Stomach (tissue), 9 donors: ENCODE measurements around the gene BRMS1L. TPM values are rescaled to one million over a fixed set of nuclear protein-coding genes. Genes with fewer than 3 reads are reported as not detected.
A peak's percentile ranks its signal among the peaks of the same experiment; 100 is the strongest.
"Not testable (repeated sequence)": the region's sequence is repeated elsewhere in the genome, so short reads cannot be mapped to it uniquely, and the experiment has no call there.

ENCODE experiments used
- DNase-seq, 2 donors: peaks; one replicate each; pipeline versions ENCODE4 v3.0.0 to v3.0.0-alpha.2; 2013 to 2019
- H3K27ac ChIP-seq, 5 donors: fragments of 200-600 bp in 4 of 5; sonication (generic) in 4 of 5; one replicate each; pipeline ENCODE4 v1.5.1; 2013 to 2019; ENCODE audit warnings: mild to moderate bottlenecking in 1 of 5, moderate library complexity in 1 of 5
- H3K27me3 ChIP-seq, 3 donors: fragments of 200-600 bp; sonication (generic); one replicate each; pipeline ENCODE4 v1.5.1; 2017 to 2019; ENCODE audit warnings: mixed run types in 1 of 3
- H3K36me3 ChIP-seq, 4 donors: fragments of 200-600 bp; sonication (generic); 1 replicate in 3 of 4; 2 replicates in 1 of 4; pipeline ENCODE4 v1.5.1; 2016 to 2019
- H3K4me1 ChIP-seq, 4 donors: fragments of 200-600 bp; sonication (generic); one replicate each; pipeline ENCODE4 v1.5.1; 2016 to 2019
- H3K4me3 ChIP-seq, 4 donors: fragments of 200-600 bp; sonication (generic) in 3 of 4; one replicate each; pipeline ENCODE4 v1.5.1; 2016 to 2019; ENCODE audit warnings: mild to moderate bottlenecking in 1 of 4
- H3K9me3 ChIP-seq, 4 donors: fragments of 200-600 bp; sonication (generic); one replicate each; pipeline ENCODE4 v1.5.1; 2016 to 2019
- CTCF ChIP-seq, 7 experiments: fragments of 450-650 bp in 4 of 7; fragments of 200-600 bp in 3 of 7; sonication (generic) in 3 of 7; IDR thresholded peaks; one replicate each; pipeline ENCODE4 v1.5.1; 2016 to 2019; ENCODE audit warnings: antibody characterized with exemption in 7 of 7, control low read depth in 2 of 7, mild to moderate bottlenecking in 1 of 7
- EP300 ChIP-seq: sonication (generic); formaldehyde crosslinking; IDR thresholded peaks from one replicate; pipeline ENCODE4 v1.6.1; 2017; ENCODE audit warnings: antibody characterized with exemption
- POLR2A ChIP-seq, 4 donors: fragments of 450-650 bp; IDR thresholded peaks; one replicate each; pipeline ENCODE4 v1.6.1; 2016; ENCODE audit warnings: antibody characterized with exemption in 4 of 4, control low read depth in 2 of 4, mild to moderate bottlenecking in 1 of 4, moderate library complexity in 1 of 4
- POLR2AphosphoS5 ChIP-seq, 3 donors: sonication (generic); formaldehyde crosslinking; IDR thresholded peaks; one replicate each; pipeline ENCODE4 v1.6.1; 2016; ENCODE audit warnings: antibody characterized with exemption in 3 of 3
- WGBS, 5 donors: extraction: QIAGEN DNeasy Blood & Tissue Kit in 3 of 5; methylation state at CpG; one replicate each; pipeline versions ENCODE4 v1.1.5 to v1.1.7; 2013 to 2018; 5-methylcytosine and 5-hydroxymethylcytosine counted together
- intact Hi-C: fragments of 100-400 bp; cut with DNase I; formaldehyde crosslinking; loops from one replicate; pipeline ENCODE4 v1.15.1; 2023; ENCODE audit warnings: low total_unique reads
- polyA plus RNA-seq, 3 donors: library from polyadenylated mRNA; stranded (reverse); fragments of 200-250 nt; gene quantifications; one replicate each; pipeline ENCODE4 v1.2.3, GENCODE V29; 2013
- total RNA-seq, 5 donors: library from RNA; depleted of rRNA; stranded (reverse); fragments of >200 nt; gene quantifications; one replicate each; pipeline versions ENCODE4 v1.1.0 to v1.2.3, GENCODE V29; 2014 to 2016
- donor health status: healthy with polysubstance abuse.
- donor health status: Bipolar disorder and iron deficiency.
- donor health status: healthy.

The BRMS1L gene
- total and polyA plus RNA-seq, 8 donors: 1.4 to 9.7 (median 5.8) TPM; not detected in 1

GRCh38 chr14:35808638-35809563 lies 17.2 kb upstream of the BRMS1L start, which contains the start of gene RALGAPA1:
Gene RALGAPA1 (minus strand): TSS chr14:35809295. CDS start chr14:35808835, 460 bp downstream.
- 0 to 1% (median 1%) methylated on average over 29 to 58 of the region's 66 CpGs for WGBS, 5 donors
- H3K27me3 ChIP-seq, intact Hi-C loops, H3K9me3 ChIP-seq, H3K36me3 ChIP-seq: not testable (repeated sequence)
- TF ChIP-seq CTCF (IDR thresholded peaks at IDR 0.05) (peak in 3 of 7 experiments; percentile 17 to 65 (median 26)), EP300 (peak; percentile 25), POLR2AphosphoS5 (IDR thresholded peaks at IDR 0.05) (peak; percentile 95 to 97 (median 96)), POLR2A (IDR thresholded peaks at IDR 0.05) (peak in 1 of 4 donors; percentile 81)
- Histone ChIP-seq H3K4me3 (peak within 1 kb of the TSS; percentile 63 to 71 (median 68)), H3K27ac (peak within 1 kb of the TSS; percentile 85 to 95 (median 92)), H3K4me1 (peaks cover 16 to 32% (median 25%) of the 10 kb centered on the region in 4 donors)
- peak; percentile 94 to 99 for DNase-seq

- Histone ChIP-seq H3K27ac (peak overlapping the region in 4 of 5 donors; percentile 87 to 95 (median 93)), H3K4me3 (peak overlapping the region in 3 of 4 donors; percentile 63 to 71 (median 68)), H3K27me3 (no peaks in the 10 kb centered on the region), H3K36me3 (no peaks in the 10 kb centered on the region), H3K9me3 (no peaks in the 10 kb centered on the region), H3K4me1 (peaks cover 14 to 30% (median 24%) of the 10 kb centered on the region in 4 donors)
- no peak for DNase-seq
- intact Hi-C loops: no loop called here
- no peak for TF ChIP-seq POLR2AphosphoS5 (IDR thresholded peaks at IDR 0.05)
- no peak for TF ChIP-seq CTCF (IDR thresholded peaks at IDR 0.05)
- TF ChIP-seq POLR2A (IDR thresholded peaks at IDR 0.05): no peak
- no peak for TF ChIP-seq EP300
- 21 to 33% (median 23%) methylated on average over 2 of the region's 2 CpGs for WGBS, 5 donors
Observed at GRCh38 chr14:35809597-35809996, 16.5 kb upstream of the BRMS1L start.

- no peak overlapping the region for H3K4me3 ChIP-seq
- H3K4me1 ChIP-seq: peaks cover 14 to 23% (median 21%) of the 10 kb centered on the region in 4 donors
- no peak for DNase-seq
- no peaks in the 10 kb centered on the region for H3K9me3 ChIP-seq
- intact Hi-C loops: no loop called here
- H3K36me3 ChIP-seq: no peaks in the 10 kb centered on the region
- no peak overlapping the region for H3K27ac ChIP-seq
- no peaks in the 10 kb centered on the region for H3K27me3 ChIP-seq
- 91 to 96% (median 95%) methylated on average over 4 of the region's 4 CpGs for WGBS, 5 donors
- TF ChIP-seq CTCF (IDR thresholded peaks at IDR 0.05): no peak
- TF ChIP-seq POLR2A (IDR thresholded peaks at IDR 0.05): no peak
- no peak for TF ChIP-seq POLR2AphosphoS5 (IDR thresholded peaks at IDR 0.05)
- no peak for TF ChIP-seq EP300
Observed at GRCh38 chr14:35810963-35811362, 15.2 kb upstream of the BRMS1L start.

GRCh38 chr14:35814371-35815005 lies 11.7 kb upstream of the BRMS1L start:
- intact Hi-C loops: no loop called here
- H3K4me3 ChIP-seq: no peak overlapping the region
- no peaks in the 10 kb centered on the region for H3K4me1 ChIP-seq
- no peaks in the 10 kb centered on the region for H3K9me3 ChIP-seq
- no peak overlapping the region for H3K27ac ChIP-seq
- TF ChIP-seq EP300: no peak
- no peak for TF ChIP-seq POLR2A (IDR thresholded peaks at IDR 0.05)
- TF ChIP-seq CTCF (IDR thresholded peaks at IDR 0.05): peak in 4 of 7 experiments; percentile 39 to 59 (median 52)
- no peak for TF ChIP-seq POLR2AphosphoS5 (IDR thresholded peaks at IDR 0.05)
- WGBS, 5 donors: 29 to 40% (median 37%) methylated on average over 3 of the region's 3 CpGs
- no peaks in the 10 kb centered on the region for H3K36me3 ChIP-seq
- DNase-seq: peak; percentile 67 to 73
- no peaks in the 10 kb centered on the region for H3K27me3 ChIP-seq
